ENCODE data around the gene PERCC1.

GRCh38 chr16:1416521-1416941, 14.3 kb upstream of the PERCC1 start:
- TF ChIP-seq CTCF (IDR thresholded peaks at IDR 0.05): no peak
- TF ChIP-seq POLR2A (IDR thresholded peaks at IDR 0.05): no peak
